ENCODE measurements around the gene CHST11. TPM values are rescaled to one million over a fixed set of nuclear protein-coding genes. Genes with fewer than 3 reads are reported as not detected.

The CHST11 gene
- total RNA-seq, 1 donor from 2014 or later: 6.0 TPM

DNA sequence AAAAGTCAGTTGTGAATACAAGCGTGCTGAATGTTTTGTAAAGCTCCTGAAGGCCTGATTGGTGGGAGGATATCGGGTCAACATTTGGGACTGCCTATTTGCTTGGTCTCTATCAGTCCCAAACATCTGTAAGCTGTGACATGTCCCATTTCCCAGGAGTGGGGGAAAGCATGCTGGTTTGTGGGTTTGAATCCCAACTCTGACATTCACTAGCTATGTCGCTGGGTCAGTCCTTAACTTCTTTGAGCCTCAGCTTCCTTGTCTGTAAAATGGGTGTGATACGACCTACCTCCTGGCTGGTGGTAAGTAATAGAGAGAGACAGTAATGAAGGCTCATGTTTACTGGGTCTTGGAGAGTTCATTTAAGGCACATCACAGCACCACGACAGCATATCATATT is 136.7 kb downstream of the CHST11 start:
- Histone ChIP-seq H3K4me3 (no peak overlapping the region), H3K4me1 (peaks cover 13% of the 10 kb centered on the region), H3K36me3 (no peaks in the 10 kb centered on the region), H3K27me3 (ENCODE audit: low read depth) (no peaks in the 10 kb centered on the region), H3K27ac (replicated peaks) (no peak overlapping the region), H3K9me3 (replicated peaks) (no peaks in the 10 kb centered on the region)
- TF ChIP-seq, protein P1, sequence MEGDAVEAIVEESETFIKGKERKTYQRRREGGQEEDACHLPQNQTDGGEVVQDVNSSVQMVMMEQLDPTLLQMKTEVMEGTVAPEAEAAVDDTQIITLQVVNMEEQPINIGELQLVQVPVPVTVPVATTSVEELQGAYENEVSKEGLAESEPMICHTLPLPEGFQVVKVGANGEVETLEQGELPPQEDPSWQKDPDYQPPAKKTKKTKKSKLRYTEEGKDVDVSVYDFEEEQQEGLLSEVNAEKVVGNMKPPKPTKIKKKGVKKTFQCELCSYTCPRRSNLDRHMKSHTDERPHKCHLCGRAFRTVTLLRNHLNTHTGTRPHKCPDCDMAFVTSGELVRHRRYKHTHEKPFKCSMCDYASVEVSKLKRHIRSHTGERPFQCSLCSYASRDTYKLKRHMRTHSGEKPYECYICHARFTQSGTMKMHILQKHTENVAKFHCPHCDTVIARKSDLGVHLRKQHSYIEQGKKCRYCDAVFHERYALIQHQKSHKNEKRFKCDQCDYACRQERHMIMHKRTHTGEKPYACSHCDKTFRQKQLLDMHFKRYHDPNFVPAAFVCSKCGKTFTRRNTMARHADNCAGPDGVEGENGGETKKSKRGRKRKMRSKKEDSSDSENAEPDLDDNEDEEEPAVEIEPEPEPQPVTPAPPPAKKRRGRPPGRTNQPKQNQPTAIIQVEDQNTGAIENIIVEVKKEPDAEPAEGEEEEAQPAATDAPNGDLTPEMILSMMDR (IDR thresholded peaks at IDR 0.05; ENCODE audit: borderline replicate concordance): no peak
- DNase-seq: no peak
- intact Hi-C loops (cut with micrococcal nuclease): no loop called here

DNA sequence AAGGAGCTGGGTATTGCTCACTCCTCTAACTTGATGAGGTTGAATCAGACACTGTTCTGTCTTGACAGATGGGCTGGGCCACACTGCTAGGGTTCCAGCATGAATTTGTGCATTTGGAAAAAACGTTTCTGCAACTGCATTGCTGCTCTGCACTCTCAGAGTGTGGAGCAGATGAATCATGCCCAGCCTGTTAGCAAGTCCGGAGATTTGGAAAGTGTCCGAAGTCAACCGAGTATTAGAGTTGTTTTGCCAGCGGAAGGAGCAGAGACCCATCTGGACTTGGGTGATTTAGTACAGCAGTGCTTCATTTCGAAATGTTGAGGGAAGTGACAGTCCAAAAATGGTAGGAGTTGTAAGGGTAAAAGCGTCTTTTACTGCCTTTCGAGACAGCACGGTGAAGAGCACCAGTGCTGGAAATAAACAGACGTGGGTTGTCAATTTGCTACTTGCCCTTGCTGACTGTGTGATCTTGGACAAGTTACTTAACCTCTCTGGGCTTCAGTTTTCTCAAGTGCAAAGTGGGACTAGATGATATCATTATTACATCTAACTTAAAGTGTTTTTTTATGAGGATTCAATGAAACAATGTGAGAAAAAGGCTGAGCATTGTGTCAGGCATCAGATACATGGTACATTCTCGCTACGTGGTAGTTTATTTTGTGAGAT is 139.5 kb downstream of the CHST11 start:
- no peak overlapping the region for H3K4me3 ChIP-seq
- TF ChIP-seq, protein P1 (IDR thresholded peaks at IDR 0.05; ENCODE audit: borderline replicate concordance): no peak
- intact Hi-C loops (cut with micrococcal nuclease): no loop called here
- H3K36me3 ChIP-seq: no peaks in the 10 kb centered on the region
- peaks cover 38% of the 10 kb centered on the region for H3K4me1 ChIP-seq
- H3K27me3 ChIP-seq (ENCODE audit: low read depth): no peaks in the 10 kb centered on the region
- DNase-seq: peak; percentile 23
- no peak overlapping the region for H3K27ac ChIP-seq (replicated peaks)
- no peaks in the 10 kb centered on the region for H3K9me3 ChIP-seq (replicated peaks)

DNA sequence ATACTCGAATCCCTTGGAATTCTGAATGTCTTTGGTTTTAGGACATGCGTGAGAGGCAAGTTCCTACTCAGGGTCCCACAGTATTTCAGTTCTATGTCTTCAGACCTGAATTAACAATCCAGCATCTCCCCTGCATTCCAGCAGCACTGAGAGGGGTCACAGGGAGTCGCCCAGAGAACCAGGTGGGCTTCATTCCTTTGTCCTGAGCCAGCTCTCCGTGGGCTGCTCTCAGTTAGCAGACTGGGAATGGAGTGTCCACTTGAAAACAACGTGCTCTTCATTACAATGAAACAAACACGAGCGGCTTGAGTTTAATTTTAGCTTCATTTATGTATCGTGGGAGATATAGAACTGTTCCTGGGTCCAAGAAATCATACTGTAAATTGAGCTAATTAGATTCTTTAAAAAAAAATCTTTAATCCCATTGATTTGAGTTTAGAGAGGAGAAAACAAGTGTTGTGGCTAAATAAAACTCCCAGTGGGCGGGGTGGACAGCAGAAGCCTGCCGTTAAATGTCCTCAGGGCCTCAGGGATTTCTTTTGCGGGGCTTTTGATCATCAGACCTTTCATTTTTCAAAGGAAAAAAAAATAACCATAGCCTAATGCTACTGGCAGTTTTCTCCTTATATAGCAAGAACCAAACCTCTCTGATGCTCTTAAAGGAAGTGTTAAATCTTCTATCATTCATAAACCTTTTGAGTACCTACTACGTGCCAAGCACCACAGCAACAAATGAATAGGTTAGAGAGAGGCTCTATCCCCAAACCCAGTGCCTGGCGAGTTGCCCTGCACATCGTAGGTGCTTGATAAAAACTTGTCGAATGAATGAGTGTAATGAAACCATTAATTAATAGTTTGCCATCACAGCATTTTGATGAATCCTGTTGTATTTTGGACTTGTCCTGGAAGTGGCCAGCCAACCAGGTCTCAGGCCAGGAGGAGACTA is 140.4 kb downstream of the CHST11 start:
- H3K9me3 ChIP-seq (replicated peaks): no peaks in the 10 kb centered on the region
- TF ChIP-seq, protein P1 (IDR thresholded peaks at IDR 0.05; ENCODE audit: borderline replicate concordance): no peak
- DNase-seq: no peak
- H3K36me3 ChIP-seq: no peaks in the 10 kb centered on the region
- H3K27ac ChIP-seq (replicated peaks): no peak overlapping the region
- H3K4me3 ChIP-seq: no peak overlapping the region
- H3K4me1 ChIP-seq: peaks cover 39% of the 10 kb centered on the region
- intact Hi-C loops (cut with micrococcal nuclease): no loop called here
- H3K27me3 ChIP-seq (ENCODE audit: low read depth): no peaks in the 10 kb centered on the region

DNA sequence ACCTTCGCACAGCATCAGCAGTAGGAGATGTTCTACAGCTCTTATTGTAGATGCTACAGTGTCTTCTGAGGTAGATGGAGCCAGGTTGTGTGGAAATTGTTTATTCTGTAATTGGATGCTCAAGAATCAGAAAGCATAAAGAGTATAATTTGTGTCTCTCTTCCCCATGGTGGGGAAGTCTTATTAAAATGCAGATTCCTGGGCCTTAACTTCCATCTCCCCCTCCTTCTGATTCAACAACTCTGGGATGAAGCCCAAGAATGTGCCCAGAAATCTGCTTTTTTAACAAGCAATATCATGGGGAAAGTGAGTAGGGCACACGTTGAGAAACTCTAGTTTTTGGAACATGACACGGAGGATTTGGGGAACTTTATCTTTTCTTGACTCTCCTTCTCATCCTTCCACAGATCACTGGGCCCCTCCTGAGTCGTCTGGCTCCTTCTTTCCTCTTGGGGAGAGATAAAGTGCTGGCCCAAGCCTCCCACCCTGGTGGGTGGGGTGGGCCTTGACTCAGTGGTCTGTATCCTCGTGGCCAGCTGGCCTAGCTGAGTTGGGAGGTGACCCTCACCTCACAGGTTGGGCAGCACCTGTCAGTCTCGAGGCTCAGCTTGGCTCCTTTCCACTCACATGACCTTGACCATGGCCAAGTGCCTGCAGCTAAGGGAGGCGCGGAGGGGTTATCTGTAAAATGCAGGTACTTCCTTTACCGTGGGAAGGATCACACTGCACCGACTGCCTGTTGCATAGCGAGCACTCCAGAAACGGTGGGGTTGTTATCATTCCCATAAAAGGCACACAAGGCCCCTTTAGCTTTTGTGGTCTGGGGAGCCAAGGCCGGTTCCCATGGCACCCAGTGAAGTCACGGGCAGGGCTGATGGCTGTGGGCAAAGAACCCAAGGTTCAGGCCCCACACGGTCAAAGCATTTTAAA is 141.9 kb downstream of the CHST11 start:
- H3K36me3 ChIP-seq: no peaks in the 10 kb centered on the region
- intact Hi-C loops (cut with micrococcal nuclease): no loop called here
- no peaks in the 10 kb centered on the region for H3K9me3 ChIP-seq (replicated peaks)
- peak; percentile 19 for DNase-seq
- TF ChIP-seq, protein P1 (IDR thresholded peaks at IDR 0.05; ENCODE audit: borderline replicate concordance): no peak
- H3K27me3 ChIP-seq (ENCODE audit: low read depth): no peaks in the 10 kb centered on the region
- H3K27ac ChIP-seq (replicated peaks): no peak overlapping the region
- peaks cover 44% of the 10 kb centered on the region for H3K4me1 ChIP-seq
- no peak overlapping the region for H3K4me3 ChIP-seq

Measured in left ventricle myocardium inferior (tissue), 1 donor.